ENCODE data around the gene ZNF444. TPM values are rescaled to one million over a fixed set of nuclear protein-coding genes. Genes with fewer than 3 reads are reported as not detected.
"Not testable (repeated sequence)": the region's sequence is repeated elsewhere in the genome, so short reads cannot be mapped to it uniquely, and the experiment has no call there.

ZNF444 gene
- total and polyA plus RNA-seq, 4 donors, result 10.3 to 48.3 (median 24.6) TPM

DNA sequence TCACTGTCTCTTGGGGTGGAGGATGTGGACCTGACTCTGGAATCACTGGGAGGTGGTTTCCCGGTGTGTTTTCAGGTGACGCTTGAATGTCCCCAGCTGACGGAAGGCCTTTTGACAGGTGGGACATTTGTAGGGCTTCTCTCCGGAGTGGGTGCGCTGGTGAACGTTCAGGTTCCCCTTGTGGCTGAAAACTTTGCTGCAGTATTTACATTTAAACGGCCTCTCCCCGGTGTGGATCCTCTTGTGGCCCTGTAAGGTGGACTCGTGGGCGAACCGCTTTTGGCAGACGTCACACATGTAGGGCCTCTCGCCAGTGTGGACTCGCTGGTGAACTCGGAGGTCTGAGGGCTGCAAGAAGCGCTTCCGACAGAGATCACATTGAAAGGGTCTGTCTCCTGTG is 48.7 kb downstream of the ZNF444 start:
- ATAC-seq (ENCODE audit: low FRiP score) (no peak), DNase-seq (no peak)
- no peaks in the 10 kb centered on the region for H3K27me3 ChIP-seq (ENCODE audit: control insufficient read depth in 1 of 2, insufficient read depth in 2 of 2, low read length in 1 of 2)
- no peaks in the 10 kb centered on the region for H3K36me3 ChIP-seq (ENCODE audit: control insufficient read depth in 1 of 2, insufficient read depth in 2 of 2, low read length in 1 of 2)
- 70 to 71% methylated on average over 17 of the region's 17 CpGs for WGBS, 2 donors
- H3K9me3 ChIP-seq (ENCODE audit: control insufficient read depth, low read length), result no peaks in the 10 kb centered on the region
- no peaks in the 10 kb centered on the region for H3K4me1 ChIP-seq (ENCODE audit: control insufficient read depth in 1 of 2, insufficient read depth in 2 of 2, low read length in 2 of 2)
- no peak overlapping the region for H3K27ac ChIP-seq (ENCODE audit: low read depth in 1 of 2, low read length in 2 of 2)
- no peak overlapping the region for H3K4me3 ChIP-seq (ENCODE audit: low read length in 2 of 2)
- intact Hi-C loops (cut with DNase I), result no loop called here

DNA sequence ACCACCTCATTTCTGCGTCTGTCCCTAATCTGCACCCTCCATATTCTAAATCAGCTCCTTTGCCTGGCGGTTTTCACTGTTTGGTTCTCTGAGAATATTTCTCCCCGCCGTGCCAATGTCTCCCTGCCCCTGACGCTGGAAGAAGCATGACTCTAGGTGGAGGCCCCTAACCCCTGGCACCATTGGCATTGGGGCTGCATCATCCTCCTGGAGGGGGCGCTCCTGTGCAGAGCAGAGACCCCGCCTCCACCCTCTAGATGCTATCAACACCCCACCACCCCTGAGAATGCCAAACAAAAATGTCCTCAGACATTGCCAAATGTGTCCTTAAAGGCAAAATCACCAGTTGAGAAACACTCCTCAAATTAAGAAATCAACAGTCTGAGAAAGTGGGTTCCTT is 50.0 kb downstream of the ZNF444 start:
- H3K4me1 ChIP-seq (ENCODE audit: control insufficient read depth in 1 of 2, insufficient read depth in 2 of 2, low read length in 2 of 2), result no peaks in the 10 kb centered on the region
- intact Hi-C loops (cut with DNase I), result no loop called here
- H3K27ac ChIP-seq (ENCODE audit: low read depth in 1 of 2, low read length in 2 of 2), result no peak overlapping the region
- 60 to 66% methylated on average over 7 of the region's 7 CpGs for WGBS, 2 donors
- ATAC-seq (ENCODE audit: low FRiP score) (no peak), DNase-seq (no peak)
- H3K9me3 ChIP-seq (ENCODE audit: control insufficient read depth, low read length), result no peaks in the 10 kb centered on the region
- no peak overlapping the region for H3K4me3 ChIP-seq (ENCODE audit: low read length in 2 of 2)
- H3K36me3 ChIP-seq (ENCODE audit: control insufficient read depth in 1 of 2, insufficient read depth in 2 of 2, low read length in 1 of 2), result no peaks in the 10 kb centered on the region
- H3K27me3 ChIP-seq (ENCODE audit: control insufficient read depth in 1 of 2, insufficient read depth in 2 of 2, low read length in 1 of 2), result no peaks in the 10 kb centered on the region

DNA sequence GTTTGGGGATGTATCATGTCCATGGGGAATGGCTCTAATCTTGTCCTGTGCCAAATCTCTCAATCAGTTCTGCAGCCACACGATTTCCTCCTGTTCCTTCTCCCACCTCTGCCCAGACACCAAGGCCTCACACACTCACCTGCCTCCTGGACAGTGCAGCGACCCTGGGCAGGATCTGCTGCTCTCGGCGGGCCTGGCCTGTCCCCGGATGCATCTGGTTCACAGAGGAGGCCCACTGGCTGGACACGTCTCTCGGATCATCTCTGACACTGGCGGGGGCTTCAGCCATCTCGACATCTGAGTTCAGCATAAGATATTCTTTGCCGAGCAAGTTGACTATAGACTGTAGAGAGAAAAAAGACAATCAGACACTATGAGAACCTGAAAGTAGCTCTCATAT is 50.6 kb downstream of the ZNF444 start:
- WGBS, 2 donors, result 81 to 85% methylated on average over 10 of the region's 10 CpGs
- H3K27me3 ChIP-seq (ENCODE audit: control insufficient read depth in 1 of 2, insufficient read depth in 2 of 2, low read length in 1 of 2), result no peaks in the 10 kb centered on the region
- DNase-seq (no peak), ATAC-seq (ENCODE audit: low FRiP score) (no peak)
- no peaks in the 10 kb centered on the region for H3K9me3 ChIP-seq (ENCODE audit: control insufficient read depth, low read length)
- H3K4me1 ChIP-seq (ENCODE audit: control insufficient read depth in 1 of 2, insufficient read depth in 2 of 2, low read length in 2 of 2), result no peaks in the 10 kb centered on the region
- no peak overlapping the region for H3K4me3 ChIP-seq (ENCODE audit: low read length in 2 of 2)
- no peaks in the 10 kb centered on the region for H3K36me3 ChIP-seq (ENCODE audit: control insufficient read depth in 1 of 2, insufficient read depth in 2 of 2, low read length in 1 of 2)
- intact Hi-C loops (cut with DNase I), result no loop called here
- no peak overlapping the region for H3K27ac ChIP-seq (ENCODE audit: low read depth in 1 of 2, low read length in 2 of 2)

DNA sequence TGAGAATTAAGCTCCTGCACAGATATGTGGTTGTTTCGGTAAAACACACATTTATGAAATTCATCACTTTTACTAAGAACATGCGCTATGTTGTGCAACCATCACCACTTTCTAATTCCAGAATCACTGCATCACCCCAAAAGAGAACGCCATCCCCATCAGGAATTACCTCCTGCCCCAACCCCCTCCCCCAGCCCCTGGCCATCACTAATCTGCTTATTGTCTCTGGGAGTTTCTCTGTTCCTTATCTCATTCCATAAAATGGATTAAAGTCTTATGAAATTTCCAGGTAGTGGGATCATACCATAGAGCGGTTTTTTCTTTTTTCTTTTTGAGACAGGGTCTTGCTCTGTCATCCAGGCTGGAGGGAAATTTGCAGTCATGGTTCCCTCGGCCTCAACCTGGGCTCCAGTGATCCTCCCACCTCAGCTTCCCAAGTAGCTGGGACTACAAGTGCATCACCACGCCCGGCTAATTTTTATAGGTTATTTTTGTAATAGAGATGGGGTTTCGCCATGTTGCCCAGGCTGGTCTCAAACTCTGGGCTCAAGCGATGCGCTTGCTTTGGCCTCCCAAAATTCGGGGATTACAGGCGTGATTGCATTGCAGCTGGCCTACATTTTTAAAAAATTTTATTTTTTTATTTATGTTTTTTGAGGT is 53.0 kb downstream of the ZNF444 start:
- H3K27ac ChIP-seq (ENCODE audit: low read depth in 1 of 2, low read length in 2 of 2), result no peak overlapping the region
- intact Hi-C loops (cut with DNase I), result no loop called here
- 85% methylated on average over 12 of the region's 12 CpGs for WGBS, 2 donors
- no peaks in the 10 kb centered on the region for H3K4me1 ChIP-seq (ENCODE audit: control insufficient read depth in 1 of 2, insufficient read depth in 2 of 2, low read length in 2 of 2)
- H3K9me3 ChIP-seq (ENCODE audit: control insufficient read depth, low read length), result no peaks in the 10 kb centered on the region
- no peaks in the 10 kb centered on the region for H3K27me3 ChIP-seq (ENCODE audit: control insufficient read depth in 1 of 2, insufficient read depth in 2 of 2, low read length in 1 of 2)
- ATAC-seq (ENCODE audit: low FRiP score), result no peak
- no peak for DNase-seq
- no peaks in the 10 kb centered on the region for H3K36me3 ChIP-seq (ENCODE audit: control insufficient read depth in 1 of 2, insufficient read depth in 2 of 2, low read length in 1 of 2)
- no peak overlapping the region for H3K4me3 ChIP-seq (ENCODE audit: low read length in 2 of 2)

DNA sequence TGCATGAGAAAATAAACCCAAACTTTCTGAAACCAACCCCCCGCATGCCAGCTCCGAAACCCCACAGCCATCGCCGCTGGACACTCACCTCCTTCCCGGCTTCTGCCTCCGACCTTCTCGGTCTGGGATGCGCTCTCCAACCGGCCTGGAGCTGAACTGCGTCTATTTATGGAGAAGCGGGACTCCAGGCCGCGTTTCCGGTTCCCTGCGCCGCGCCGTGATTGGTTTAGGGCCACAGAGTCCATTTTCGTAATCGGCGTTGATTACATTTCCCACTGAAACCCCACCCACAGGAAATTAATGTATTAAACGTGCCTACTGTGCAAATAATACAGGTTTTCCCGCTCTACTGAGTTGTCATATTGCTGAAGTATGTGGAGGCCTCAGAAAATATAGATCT is 56.6 kb downstream of the ZNF444 start, which contains the start of gene ZSCAN5B:
ZSCAN5B (minus strand) TSS at position 138 of the 400 bp plus-strand sequence. CDS start 4,731 bp downstream, outside the sequence.
- H3K36me3 ChIP-seq (ENCODE audit: control insufficient read depth in 1 of 2, insufficient read depth in 2 of 2, low read length in 1 of 2); H3K4me1 ChIP-seq (ENCODE audit: control insufficient read depth in 1 of 2, insufficient read depth in 2 of 2, low read length in 2 of 2); DNase-seq; H3K27me3 ChIP-seq (ENCODE audit: control insufficient read depth in 1 of 2, insufficient read depth in 2 of 2, low read length in 1 of 2); H3K9me3 ChIP-seq (ENCODE audit: control insufficient read depth, low read length); intact Hi-C loops (cut with DNase I); ATAC-seq (ENCODE audit: low FRiP score); H3K27ac ChIP-seq (ENCODE audit: low read depth in 1 of 2, low read length in 2 of 2); H3K4me3 ChIP-seq (ENCODE audit: low read length in 2 of 2): not testable (repeated sequence)
- 87% methylated on average over 23 of the region's 23 CpGs for WGBS, 2 donors

DNA sequence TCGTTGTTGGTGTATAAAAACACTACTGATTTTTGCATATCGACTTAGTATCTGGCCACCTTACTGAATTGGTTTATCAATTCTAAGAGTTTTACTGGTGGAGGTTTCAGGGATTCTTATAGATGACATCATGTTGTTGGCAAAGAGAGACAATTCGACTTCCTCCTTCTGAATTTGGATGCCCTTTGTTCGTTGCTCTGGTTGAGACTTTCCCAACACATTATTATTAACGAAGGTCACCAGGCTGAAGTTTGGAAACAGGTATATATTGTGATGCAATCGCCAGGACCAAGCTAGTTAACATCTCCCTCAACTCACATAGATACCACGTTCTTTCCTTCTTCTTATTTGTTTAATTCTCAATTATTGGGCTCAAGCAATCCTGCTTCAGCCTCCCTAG is 58.6 kb downstream of the ZNF444 start:
- Histone ChIP-seq H3K36me3 (ENCODE audit: control insufficient read depth in 1 of 2, insufficient read depth in 2 of 2, low read length in 1 of 2) (no peaks in the 10 kb centered on the region), H3K4me3 (ENCODE audit: low read length in 2 of 2) (no peak overlapping the region), H3K27me3 (ENCODE audit: control insufficient read depth in 1 of 2, insufficient read depth in 2 of 2, low read length in 1 of 2) (no peaks in the 10 kb centered on the region), H3K9me3 (ENCODE audit: control insufficient read depth, low read length) (no peaks in the 10 kb centered on the region), H3K4me1 (ENCODE audit: control insufficient read depth in 1 of 2, insufficient read depth in 2 of 2, low read length in 2 of 2) (no peaks in the 10 kb centered on the region), H3K27ac (ENCODE audit: low read depth in 1 of 2, low read length in 2 of 2) (no peak overlapping the region)
- intact Hi-C loops (cut with DNase I), result no loop called here
- no peak for DNase-seq
- no peak for ATAC-seq (ENCODE audit: low FRiP score)
- 56 to 60% methylated on average over 7 of the region's 7 CpGs for WGBS, 2 donors

DNA sequence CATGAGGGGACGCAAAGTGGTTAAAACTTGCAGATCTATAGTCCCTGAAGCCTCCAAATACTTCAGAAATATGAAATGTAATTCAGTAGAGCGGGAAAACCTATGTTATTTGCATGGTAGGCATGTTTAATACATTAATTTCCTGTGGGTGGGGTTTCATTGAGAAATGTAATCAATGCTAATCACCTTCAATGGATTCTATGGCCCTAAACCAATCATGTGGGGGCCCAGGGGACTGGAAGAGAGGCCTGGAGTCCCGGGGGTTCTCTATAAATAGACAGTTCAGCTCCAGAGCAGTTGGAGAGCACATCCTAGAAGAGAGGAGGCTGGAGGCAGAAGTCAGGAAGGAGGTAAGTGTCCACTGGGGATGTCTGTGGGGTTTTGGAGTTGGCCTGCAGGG is 60.9 kb downstream of the ZNF444 start, which contains the start of gene ZSCAN5C:
ZSCAN5C (plus strand) TSS at position 301 of the 400 bp plus-strand sequence. CDS start 3,641 bp downstream, outside the sequence.
- Histone ChIP-seq H3K9me3 (ENCODE audit: control insufficient read depth, low read length) (no peaks in the 10 kb centered on the region), H3K27me3 (ENCODE audit: control insufficient read depth in 1 of 2, insufficient read depth in 2 of 2, low read length in 1 of 2) (no peaks in the 10 kb centered on the region), H3K36me3 (ENCODE audit: control insufficient read depth in 1 of 2, insufficient read depth in 2 of 2, low read length in 1 of 2) (no peaks in the 10 kb centered on the region), H3K4me1 (ENCODE audit: control insufficient read depth in 1 of 2, insufficient read depth in 2 of 2, low read length in 2 of 2) (no peaks in the 10 kb centered on the region), H3K27ac (ENCODE audit: low read depth in 1 of 2, low read length in 2 of 2) (no peak within 1 kb of the TSS), H3K4me3 (ENCODE audit: low read length in 2 of 2) (no peak within 1 kb of the TSS)
- ATAC-seq (ENCODE audit: low FRiP score) (no peak), DNase-seq (no peak)
- 55 to 58% methylated on average over 3 of the region's 3 CpGs for WGBS, 2 donors
- intact Hi-C loops (cut with DNase I), result no loop called here

DNA sequence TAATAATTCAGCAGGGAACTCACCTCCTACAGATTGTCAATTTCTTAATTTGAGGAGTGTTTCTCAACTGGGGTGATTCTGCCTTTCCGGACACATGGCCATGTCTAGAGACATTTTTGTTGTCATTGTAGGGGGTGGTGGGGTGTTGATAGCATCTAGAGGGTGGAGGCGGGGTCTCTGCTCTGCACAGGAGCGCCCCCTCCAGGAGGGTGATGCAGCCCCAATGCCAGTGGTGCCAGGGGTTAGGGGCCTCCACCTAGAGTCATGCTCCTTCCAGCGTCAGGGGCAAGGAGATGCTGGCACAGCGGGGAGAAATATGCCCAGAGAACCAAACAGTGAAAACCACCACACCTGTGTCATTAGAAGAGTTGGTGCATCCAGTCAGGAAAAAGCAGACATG is 66.5 kb downstream of the ZNF444 start:
- H3K9me3 ChIP-seq (ENCODE audit: control insufficient read depth, low read length); H3K4me3 ChIP-seq (ENCODE audit: low read length in 2 of 2); intact Hi-C loops (cut with DNase I); H3K27me3 ChIP-seq (ENCODE audit: control insufficient read depth in 1 of 2, insufficient read depth in 2 of 2, low read length in 1 of 2); H3K27ac ChIP-seq (ENCODE audit: low read depth in 1 of 2, low read length in 2 of 2); ATAC-seq (ENCODE audit: low FRiP score); H3K36me3 ChIP-seq (ENCODE audit: control insufficient read depth in 1 of 2, insufficient read depth in 2 of 2, low read length in 1 of 2); DNase-seq; H3K4me1 ChIP-seq (ENCODE audit: control insufficient read depth in 1 of 2, insufficient read depth in 2 of 2, low read length in 2 of 2): not testable (repeated sequence)
- WGBS, 2 donors, result 67 to 76% methylated on average over 4 to 5 of the region's 5 CpGs

DNA sequence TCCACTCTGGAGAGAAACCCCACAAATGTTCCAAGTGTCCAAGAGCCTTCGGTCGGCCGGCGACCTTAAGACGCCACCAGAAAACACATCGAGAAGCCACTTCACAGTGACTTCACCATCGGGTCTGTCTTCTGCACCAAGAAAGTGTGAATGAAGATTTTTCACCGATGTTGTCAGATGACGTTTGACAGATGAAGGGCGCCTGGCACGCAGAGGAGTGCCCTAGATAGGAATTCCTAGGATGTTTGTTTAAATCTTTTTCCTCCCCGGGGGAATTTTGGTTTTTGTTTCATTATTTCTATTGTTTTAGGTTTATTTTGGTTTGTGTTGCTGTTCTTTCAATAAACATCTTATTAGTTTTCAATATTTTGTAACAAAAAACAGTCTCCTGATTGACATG is 68.0 kb downstream of the ZNF444 start:
- no peaks in the 10 kb centered on the region for H3K27me3 ChIP-seq (ENCODE audit: control insufficient read depth in 1 of 2, insufficient read depth in 2 of 2, low read length in 1 of 2)
- 76% methylated on average over 12 of the region's 12 CpGs for WGBS, 2 donors
- no peak overlapping the region for H3K4me3 ChIP-seq (ENCODE audit: low read length in 2 of 2)
- no peaks in the 10 kb centered on the region for H3K4me1 ChIP-seq (ENCODE audit: control insufficient read depth in 1 of 2, insufficient read depth in 2 of 2, low read length in 2 of 2)
- DNase-seq (no peak), ATAC-seq (ENCODE audit: low FRiP score) (no peak)
- no peaks in the 10 kb centered on the region for H3K9me3 ChIP-seq (ENCODE audit: control insufficient read depth, low read length)
- H3K36me3 ChIP-seq (ENCODE audit: control insufficient read depth in 1 of 2, insufficient read depth in 2 of 2, low read length in 1 of 2), result no peaks in the 10 kb centered on the region
- no peak overlapping the region for H3K27ac ChIP-seq (ENCODE audit: low read depth in 1 of 2, low read length in 2 of 2)
- intact Hi-C loops (cut with DNase I), result no loop called here
